KMS-11 (cell line): ENCODE results near the gene SERPINE1.

Experiments used
- H2AFZ ChIP-seq: fragments of 200-600 bp; sonication (generic); 2 replicates; pipeline ENCODE4 v1.6.1; 2016; ENCODE audit warnings: antibody characterized with exemption, mixed run types, low read depth
- H3K27ac ChIP-seq: fragments of 200-600 bp; sonication (generic); 2 replicates; pipeline ENCODE4 v1.6.1; 2016; ENCODE audit warnings: mild to moderate bottlenecking, mixed run types
- H3K27me3 ChIP-seq: fragments of 200-600 bp; sonication (generic); 2 replicates; pipeline ENCODE4 v1.6.1; 2017; ENCODE audit warnings: mild to moderate bottlenecking, low read depth, mixed run types, moderate library complexity; ENCODE audit not compliant: insufficient read depth
- H3K36me3 ChIP-seq: fragments of 200-600 bp; sonication (generic); 2 replicates; pipeline ENCODE4 v1.6.1; 2017; ENCODE audit warnings: mild to moderate bottlenecking, mixed run types; ENCODE audit not compliant: insufficient read depth
- H3K4me1 ChIP-seq: fragments of 200-600 bp; sonication (generic); 2 replicates; pipeline ENCODE4 v1.6.1; 2016; ENCODE audit warnings: mild to moderate bottlenecking, low read depth, mixed run types; ENCODE audit not compliant: poor library complexity, severe bottlenecking
- H3K4me2 ChIP-seq: fragments of 200-600 bp; sonication (generic); 2 replicates; pipeline ENCODE4 v1.7.0; 2016; ENCODE audit warnings: mild to moderate bottlenecking, mixed run types
- H3K4me3 ChIP-seq: fragments of 200-600 bp; sonication (generic); IDR thresholded peaks from 2 replicates; pipeline ENCODE4 v1.6.1; 2017; ENCODE audit warnings: low read depth, low read length, mixed read lengths; ENCODE audit not compliant: insufficient read depth
- H3K79me2 ChIP-seq: fragments of 200-600 bp; sonication (generic); 2 replicates; pipeline ENCODE4 v1.6.1; 2016; ENCODE audit warnings: low read depth, mixed run types; ENCODE audit not compliant: insufficient read depth
- H3K9ac ChIP-seq: fragments of 200-600 bp; sonication (generic); 2 replicates; pipeline ENCODE4 v1.6.1; 2016; ENCODE audit warnings: mild to moderate bottlenecking, mixed run types
- H4K20me1 ChIP-seq: fragments of 200-600 bp; sonication (generic); 2 replicates; pipeline ENCODE4 v1.6.1; 2016; ENCODE audit warnings: mild to moderate bottlenecking, mixed run types; ENCODE audit not compliant: insufficient read depth
- CTCF ChIP-seq: fragments of 200-600 bp; sonication (generic); conservative IDR thresholded peaks from 2 replicates; pipeline ENCODE4 v1.6.1; 2017; ENCODE audit warnings: low read depth, mild to moderate bottlenecking, antibody characterized with exemption, low read length, moderate library complexity, mixed read lengths

SERPINE1 gene

DNA sequence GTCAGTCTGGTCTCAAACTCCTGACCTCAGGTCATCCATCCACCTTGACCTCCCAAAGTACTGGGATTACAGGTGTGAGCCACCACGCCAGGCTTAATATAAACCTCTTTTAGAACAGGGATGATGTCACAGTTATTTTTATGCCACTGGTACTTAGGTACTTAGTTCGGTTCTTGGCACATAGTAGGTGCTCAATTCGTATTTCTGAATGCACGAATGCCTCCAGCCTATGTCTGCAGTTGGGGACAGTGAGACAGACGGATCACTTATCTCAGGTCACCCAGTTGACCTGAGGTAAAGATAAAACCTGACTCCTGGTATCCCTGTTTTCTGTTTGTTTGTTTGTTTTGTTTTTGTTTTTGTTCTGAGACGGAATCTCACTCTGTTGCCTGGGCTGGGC is 59.3 kb downstream of the SERPINE1 start:
- Histone ChIP-seq H3K27ac (no peak overlapping the region), H3K4me3 (no peak overlapping the region), H3K4me1 (no peaks in the 10 kb centered on the region), H3K36me3 (no peaks in the 10 kb centered on the region), H4K20me1 (no peaks in the 10 kb centered on the region), H3K79me2 (no peaks in the 10 kb centered on the region), H2AFZ (no peak overlapping the region), H3K27me3 (peaks cover 74% of the 10 kb centered on the region), H3K9ac (no peak overlapping the region), H3K4me2 (no peak overlapping the region)
- no peak for TF ChIP-seq CTCF

- Histone ChIP-seq H2AFZ (no peak overlapping the region), H3K36me3 (no peaks in the 10 kb centered on the region), H3K4me2 (no peak overlapping the region), H3K27me3 (peaks cover 76% of the 10 kb centered on the region), H3K27ac (no peak overlapping the region), H3K79me2 (no peaks in the 10 kb centered on the region), H3K4me3 (no peak overlapping the region), H3K4me1 (no peaks in the 10 kb centered on the region), H3K9ac (no peak overlapping the region), H4K20me1 (no peaks in the 10 kb centered on the region)
- TF ChIP-seq CTCF: no peak
Observed at GRCh38 chr7:101186844-101187428, 60.0 kb downstream of the SERPINE1 start.
